ENCODE data around the gene SZRD1. TPM values are rescaled to one million over a fixed set of nuclear protein-coding genes. Genes with fewer than 3 reads are reported as not detected.
"Not testable (repeated sequence)": the region's sequence is repeated elsewhere in the genome, so short reads cannot be mapped to it uniquely, and the experiment has no call there.

Gene SZRD1
- total RNA-seq, 2 experiments from 2014 or later = 204 to 214 TPM

DNA sequence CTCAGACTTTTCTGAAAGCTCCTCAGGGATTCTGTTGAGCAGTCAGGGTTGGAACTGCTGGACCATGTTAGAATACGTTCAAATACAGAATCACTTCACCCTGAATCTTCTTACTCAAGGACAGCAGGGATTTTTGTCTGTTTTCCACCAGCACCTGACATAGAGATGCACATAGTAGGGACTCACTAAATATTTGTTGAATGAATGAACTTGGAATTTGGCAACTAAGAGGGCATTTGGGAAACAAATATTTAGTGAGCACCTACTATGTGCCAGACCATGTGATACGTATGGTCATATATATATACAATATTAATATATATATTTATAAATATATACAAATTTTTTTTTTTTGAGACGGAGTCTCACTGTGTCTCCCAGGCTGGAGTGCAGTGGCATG, 10.2 kb upstream of the SZRD1 start:
- CTCF ChIA-PET = no interaction called here

DNA sequence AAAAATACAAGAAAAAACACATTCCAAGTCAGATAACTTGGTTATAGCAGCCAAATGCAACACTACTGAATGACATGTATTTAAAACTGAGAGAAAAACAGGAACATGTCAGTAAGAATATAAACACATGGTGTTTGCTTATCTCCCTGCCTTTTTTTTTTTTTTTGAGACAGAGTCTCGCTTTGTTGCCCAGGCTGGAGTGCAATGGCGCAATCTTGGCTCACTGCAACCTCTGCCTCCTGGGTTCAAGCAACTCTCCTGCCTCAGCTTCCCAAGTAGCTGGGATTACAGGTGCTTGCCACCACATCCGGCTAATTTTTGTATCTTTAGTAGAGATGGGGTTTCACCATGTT, 1.9 kb upstream of the SZRD1 start:
- POLR2A ChIA-PET = not testable (repeated sequence)

More for the DNA sequence above, 10.2 kb upstream of the SZRD1 start:
- POLR2A ChIA-PET = no interaction called here

DNA sequence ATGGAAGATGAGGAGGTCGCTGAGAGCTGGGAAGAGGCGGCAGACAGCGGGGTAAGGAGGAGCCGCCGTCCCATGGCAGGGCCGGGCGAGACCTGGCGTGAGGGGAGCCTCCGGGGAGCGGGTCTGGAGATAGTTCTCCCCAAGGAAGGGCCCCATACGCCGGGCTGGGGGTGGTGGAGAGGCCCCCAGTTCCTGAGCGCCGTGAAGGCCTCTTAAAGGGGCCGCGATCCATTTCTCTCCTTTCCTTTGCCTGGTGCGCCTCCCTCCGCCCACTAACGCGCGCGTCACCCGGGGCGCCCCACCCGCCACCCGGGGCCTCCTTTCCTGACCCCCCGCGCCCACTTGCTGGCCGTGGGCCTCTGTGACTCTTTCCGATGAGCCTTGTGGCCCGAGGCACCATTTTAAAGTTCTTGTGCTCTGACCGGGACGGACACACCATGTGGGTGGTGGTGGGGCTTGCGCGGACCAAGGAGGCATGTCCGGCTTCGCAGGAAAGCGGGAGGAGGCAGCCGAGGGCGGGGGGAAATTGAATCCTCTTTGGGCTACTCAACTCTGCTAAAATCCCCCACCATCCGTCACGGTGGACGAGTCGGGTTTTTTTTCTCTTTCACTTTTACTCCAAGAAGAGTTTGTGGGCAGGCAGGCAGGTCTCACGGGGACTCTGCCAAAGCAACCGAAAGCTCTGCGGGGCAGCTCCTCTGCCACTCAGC, 371 bp downstream of the SZRD1 start:
- POLR2A ChIA-PET = interaction anchor here (0.7 to 1.0 kb wide), 4 partner anchors 15 to 124 kb away, joined by 3 to 4 read pairs (median 3); partner anchors contain the start of gene FBXO42
- CTCF ChIA-PET = interaction anchor here (1.4 to 1.5 kb wide), 2 partner anchors 15 to 83 kb away, joined by 3 to 4 read pairs; partner anchors contain the start of gene FBXO42

More for the DNA sequence above, 1.9 kb upstream of the SZRD1 start:
- CTCF ChIA-PET = interaction anchor here (0.7 to 2.0 kb wide), 2 partner anchors 13 to 287 kb away, joined by 3 to 9 read pairs; partner anchors contain the start of gene FBXO42

DNA sequence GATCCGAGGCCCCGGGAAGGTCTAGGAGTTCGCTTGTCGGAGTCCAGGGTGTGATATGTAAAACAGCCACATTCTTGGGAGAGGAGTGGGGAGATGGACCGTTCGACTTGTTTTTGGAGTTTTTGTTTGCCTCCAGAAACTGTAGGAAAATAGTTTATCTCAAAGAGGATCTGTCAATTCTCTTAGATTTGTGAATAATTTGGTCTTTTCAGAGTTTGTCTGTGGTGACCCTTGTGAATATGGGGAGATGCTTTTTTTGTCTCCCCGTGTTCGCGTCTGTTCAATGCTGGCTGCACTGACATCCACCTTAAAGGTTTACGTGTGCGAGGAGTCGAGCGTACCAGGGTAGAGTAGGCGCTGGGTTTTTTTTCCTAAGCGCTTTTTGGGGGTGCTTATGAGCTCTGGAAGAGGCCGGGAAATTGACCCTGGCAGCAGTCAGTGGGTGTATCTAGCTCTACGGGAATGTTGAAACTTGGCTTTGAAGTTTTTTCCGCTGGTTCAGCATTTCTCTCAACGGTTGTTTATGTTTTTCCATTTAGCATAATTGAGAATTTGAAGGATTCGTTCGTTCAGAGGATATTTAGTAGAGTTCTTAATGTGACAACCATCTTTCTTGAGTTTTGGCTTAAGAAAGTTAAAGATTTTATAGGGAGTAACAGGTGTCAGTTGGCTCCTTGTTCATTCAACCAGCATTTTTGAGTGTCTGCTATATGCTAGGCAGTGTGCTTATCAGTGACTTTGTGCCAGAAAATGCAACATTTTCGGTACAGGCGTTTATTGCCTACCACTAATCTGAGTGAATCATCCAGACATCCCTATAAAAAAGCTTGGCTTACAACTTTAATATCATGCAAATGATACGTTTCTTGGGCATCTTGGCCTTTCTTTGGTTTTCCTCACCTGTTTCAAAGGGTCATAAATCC, 1.2 kb downstream of the SZRD1 start:
- ChIA-PET CTCF (interaction anchor here (1.4 to 1.5 kb wide), 2 partner anchors 16 to 82 kb away, joined by 3 to 4 read pairs; partner anchors contain the start of gene FBXO42), POLR2A (interaction anchor here (0.7 to 1.0 kb wide), 4 partner anchors 16 to 123 kb away, joined by 3 to 4 read pairs (median 3); partner anchors contain the start of gene FBXO42)

DNA sequence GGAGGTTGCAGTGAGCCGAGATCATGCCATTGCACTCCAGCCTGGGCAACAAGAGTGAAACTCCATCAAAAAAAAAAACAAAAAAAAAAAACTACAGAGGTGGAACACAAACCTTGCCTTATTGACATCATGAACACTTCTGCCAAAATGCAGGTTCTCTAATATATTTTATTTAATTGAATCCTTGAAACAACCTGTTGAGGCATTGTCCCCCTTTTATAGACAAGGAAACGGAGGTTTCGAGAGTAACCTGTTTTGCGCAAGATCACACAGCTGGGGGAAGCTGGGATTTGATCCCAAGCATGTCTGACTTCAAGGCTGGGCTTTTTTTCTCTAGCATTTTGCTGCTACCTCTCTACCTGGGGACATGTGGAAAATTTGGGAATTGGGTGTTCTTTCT, 2.8 kb downstream of the SZRD1 start:
- ChIA-PET CTCF (interaction anchor here (0.7 to 1.4 kb wide), 3 partner anchors 10 to 100 kb away, joined by 3 to 4 read pairs (median 3); partner anchors contain the start of gene NECAP2), POLR2A (no interaction called here)

DNA sequence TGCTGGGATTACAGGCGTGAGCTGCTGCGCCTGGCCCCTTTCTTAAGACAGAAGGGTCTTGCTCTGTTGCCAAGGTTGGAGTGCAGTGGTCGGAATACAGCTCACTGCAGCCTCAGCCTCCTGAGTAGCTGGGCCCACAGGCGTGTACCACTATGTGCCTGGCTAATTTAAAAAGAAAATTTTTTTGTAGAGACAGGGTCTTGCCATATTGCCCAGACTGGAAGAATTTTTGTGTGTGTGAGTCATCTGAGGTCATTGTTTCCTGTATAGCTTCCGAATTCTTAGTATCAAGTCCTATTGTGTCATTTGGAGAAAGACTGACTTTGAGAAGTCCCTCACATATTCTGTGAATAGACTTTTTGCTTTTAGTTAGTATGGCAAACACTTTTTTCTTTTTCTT, 4.7 kb downstream of the SZRD1 start:
- ChIA-PET CTCF (interaction anchor here (1.0 to 1.5 kb wide), 2 partner anchors 9 to 68 kb away, joined by 3 to 4 read pairs; no protein-coding TSS in a partner anchor), POLR2A (interaction anchor here (0.6 to 0.7 kb wide), 2 partner anchors 25 to 28 kb away, joined by 3 read pairs; no protein-coding TSS in a partner anchor)

DNA sequence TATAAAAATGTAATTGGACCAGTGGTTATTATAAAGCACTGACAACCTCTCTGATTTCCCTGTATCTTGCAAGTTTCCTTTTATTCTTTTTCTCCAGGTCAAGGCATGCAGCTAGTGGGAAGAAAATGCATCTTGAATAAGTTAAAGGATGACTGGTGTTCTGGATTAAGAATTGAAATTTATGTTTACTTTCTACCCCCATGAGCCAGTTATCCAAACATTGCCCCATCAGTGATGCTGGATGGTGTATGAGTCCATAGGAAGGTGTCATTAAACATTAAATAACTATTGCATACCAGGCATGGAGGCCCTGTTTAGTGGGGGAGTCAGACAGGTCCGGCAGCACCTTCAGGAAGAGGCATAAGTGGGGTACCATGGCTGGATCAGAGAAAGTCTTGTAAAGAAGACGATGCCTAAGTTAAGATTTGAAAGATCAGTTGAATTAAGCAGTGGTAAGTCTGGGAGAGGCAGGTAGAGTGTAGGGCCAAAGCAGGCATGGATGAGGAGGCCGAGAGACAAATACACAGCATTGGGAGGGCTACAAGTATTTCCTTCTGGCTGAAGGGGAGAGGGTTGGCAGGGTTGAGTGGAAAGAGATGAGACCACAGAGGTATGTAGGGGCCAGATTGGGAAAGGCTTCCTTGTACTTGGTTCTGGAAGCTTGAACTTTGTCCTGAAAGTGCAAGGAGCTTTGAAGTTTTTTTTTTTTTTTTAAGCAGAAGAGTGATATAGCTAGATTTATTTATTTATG, 5.7 kb downstream of the SZRD1 start:
- CTCF ChIA-PET = interaction anchor here (1.0 to 1.5 kb wide), 2 partner anchors 10 to 67 kb away, joined by 3 to 4 read pairs; no protein-coding TSS in a partner anchor
- POLR2A ChIA-PET = interaction anchor here (0.7 kb wide), 1 partner anchor 14 kb away, joined by 4 read pairs; no protein-coding TSS in a partner anchor

DNA sequence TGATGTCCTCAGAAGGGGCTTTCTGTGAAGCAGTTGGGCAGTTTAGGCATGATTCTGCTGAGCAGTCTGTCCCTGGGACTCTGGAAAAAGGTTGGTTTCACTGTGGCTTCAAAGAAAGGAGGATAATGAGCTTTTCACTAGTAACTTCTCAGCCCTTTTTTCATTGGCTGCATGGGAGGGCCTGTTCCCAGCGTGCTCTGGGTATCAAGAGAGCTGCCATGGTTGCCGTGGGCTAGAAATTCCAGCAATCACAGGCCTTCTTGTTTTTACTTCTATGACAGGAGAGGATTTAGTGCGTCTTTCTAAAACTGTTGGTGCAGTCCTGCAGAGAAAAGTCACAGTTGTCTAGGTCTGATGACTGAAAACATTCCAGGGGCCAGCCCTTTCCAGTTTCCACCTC, 7.2 kb downstream of the SZRD1 start:
- ChIA-PET CTCF (interaction anchor here (1.8 kb wide), 1 partner anchor 11 kb away, joined by 4 read pairs; no protein-coding TSS in a partner anchor), POLR2A (no interaction called here)

DNA sequence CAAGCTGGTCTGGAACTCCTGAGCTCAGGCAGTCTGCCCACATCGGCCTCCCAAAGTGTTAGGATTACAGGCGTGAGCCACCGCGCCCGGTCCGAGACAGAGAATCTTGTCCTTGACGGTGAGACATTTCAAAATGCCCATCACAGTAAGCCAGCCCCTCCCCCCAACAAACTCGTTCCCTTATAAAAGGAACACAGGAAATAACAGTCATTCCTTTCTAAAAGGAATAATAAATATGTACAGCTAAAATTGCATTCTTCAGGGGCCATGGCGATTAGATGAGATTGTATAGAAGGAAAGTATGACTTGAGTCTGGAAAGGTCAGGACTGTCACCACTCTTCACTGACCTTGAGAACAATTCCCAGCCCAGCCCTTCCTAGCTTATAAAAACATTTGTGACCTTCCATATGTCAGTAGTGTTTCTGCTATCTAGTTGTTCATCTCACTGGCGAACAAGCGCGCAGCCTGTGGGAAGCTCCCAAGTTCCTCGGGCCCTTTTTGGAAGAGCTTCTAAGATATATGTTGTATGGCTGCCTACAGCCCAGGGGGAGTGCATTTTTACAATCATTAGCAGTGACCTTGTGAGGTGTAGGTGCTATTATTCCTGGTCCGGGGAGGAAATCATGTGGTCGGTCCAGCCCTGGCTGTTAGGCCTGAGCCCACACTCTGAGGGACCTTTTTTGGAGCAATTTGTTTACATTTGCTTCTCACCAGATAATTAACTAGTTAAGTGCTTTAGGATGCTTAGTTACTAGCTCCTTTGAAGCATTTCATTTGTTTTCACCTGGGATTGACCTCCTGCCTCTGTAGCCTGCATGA, 8.7 kb downstream of the SZRD1 start:
- ChIA-PET CTCF (interaction anchor here (0.6 to 1.8 kb wide), 3 partner anchors 12 to 328 kb away, joined by 3 to 4 read pairs (median 4); no protein-coding TSS in a partner anchor), POLR2A (interaction anchor here (0.6 kb wide), 1 partner anchor 9 kb away, joined by 3 read pairs; no protein-coding TSS in a partner anchor)

DNA sequence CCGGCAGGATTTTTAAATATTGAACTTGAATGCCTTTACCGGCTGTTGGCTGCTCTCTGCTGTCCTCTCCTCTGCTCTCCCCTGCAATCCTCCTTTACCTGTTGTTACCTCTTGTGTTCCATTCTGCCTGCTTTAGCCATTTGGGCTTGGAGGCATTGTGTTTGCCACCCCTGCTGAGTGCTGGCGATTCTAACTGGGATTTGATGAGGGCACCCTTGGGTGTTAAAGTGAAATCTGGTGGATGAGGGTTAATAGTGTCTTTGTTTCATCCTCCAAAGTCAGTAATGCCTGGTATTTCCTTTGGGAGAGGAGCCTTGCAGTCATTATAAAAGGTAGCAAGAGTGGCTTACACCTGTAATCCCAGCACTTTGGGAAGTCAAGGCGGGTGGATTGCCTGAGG, 9.9 kb downstream of the SZRD1 start:
- ChIA-PET POLR2A (no interaction called here), CTCF (interaction anchor here (0.7 kb wide), 1 partner anchor 9 kb away, joined by 3 read pairs; no protein-coding TSS in a partner anchor)

DNA sequence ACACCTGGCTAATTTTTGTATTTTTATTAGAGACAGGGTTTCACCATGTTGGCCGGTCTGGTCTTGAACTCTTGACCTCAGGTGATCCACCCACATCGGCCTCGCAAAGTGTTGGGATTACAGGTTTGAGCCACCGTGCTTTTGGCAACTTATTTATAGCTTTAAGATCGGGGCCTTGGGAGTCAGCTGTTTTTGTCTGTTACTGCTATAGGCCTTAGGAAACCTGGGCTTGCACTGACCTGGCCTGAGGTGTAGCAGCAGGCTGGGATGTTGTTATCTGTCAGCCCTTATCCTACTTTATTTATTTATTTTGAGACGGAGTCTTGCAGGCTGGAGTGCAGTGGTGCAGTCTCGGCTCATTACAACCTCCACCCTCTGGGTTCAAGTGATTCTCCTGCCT, 11.4 kb downstream of the SZRD1 start:
- POLR2A ChIA-PET = interaction anchor here (0.7 kb wide), 1 partner anchor 51 kb away, joined by 4 read pairs; no protein-coding TSS in a partner anchor

DNA sequence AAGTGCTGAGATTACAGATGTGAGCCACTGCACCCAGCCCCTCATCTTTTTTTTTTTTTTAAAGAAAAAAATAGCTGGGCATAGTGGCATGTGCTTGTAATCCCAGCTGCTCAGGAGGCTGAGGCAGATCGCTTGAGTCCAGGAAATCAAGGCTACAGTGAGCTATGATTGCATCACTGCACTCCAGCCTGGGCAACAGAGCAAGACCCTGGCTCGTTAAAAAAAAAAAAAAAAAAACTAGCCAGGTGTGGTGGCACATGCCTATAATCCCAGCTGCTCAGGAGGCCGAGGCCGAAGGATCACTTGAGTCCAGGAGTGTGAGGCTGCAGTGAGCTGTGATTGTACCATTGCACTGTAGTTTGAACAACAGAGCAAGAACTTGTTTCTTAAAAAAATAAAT, 13.8 kb downstream of the SZRD1 start:
- CTCF ChIA-PET = interaction anchor here (0.7 kb wide), 1 partner anchor 367 kb away, joined by 3 read pairs; no protein-coding TSS in a partner anchor
- POLR2A ChIA-PET = interaction anchor here (0.6 kb wide), 1 partner anchor 13 kb away, joined by 5 read pairs; no protein-coding TSS in a partner anchor

More for the DNA sequence above, 11.4 kb downstream of the SZRD1 start:
- CTCF ChIA-PET = no interaction called here

DNA sequence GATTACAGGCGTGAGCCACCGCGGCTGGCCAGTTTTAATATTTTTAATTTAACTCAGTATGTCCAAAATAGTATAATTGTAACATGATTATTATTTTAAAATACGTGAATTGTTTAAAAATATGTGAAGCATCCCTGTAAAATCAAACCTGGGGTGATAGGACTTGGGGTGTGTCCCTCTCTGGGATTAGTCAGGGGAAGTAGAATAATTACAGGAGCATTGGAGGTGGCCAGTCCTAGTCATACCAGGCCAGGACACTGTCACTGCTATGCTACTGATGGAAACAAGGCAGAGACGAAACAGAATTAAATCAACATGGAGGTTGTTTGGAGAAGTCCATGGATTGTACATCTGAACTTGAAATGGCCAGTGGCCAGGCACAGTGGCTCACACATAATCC, 16.8 kb downstream of the SZRD1 start:
- POLR2A ChIA-PET = no interaction called here
- CTCF ChIA-PET = no interaction called here

DNA sequence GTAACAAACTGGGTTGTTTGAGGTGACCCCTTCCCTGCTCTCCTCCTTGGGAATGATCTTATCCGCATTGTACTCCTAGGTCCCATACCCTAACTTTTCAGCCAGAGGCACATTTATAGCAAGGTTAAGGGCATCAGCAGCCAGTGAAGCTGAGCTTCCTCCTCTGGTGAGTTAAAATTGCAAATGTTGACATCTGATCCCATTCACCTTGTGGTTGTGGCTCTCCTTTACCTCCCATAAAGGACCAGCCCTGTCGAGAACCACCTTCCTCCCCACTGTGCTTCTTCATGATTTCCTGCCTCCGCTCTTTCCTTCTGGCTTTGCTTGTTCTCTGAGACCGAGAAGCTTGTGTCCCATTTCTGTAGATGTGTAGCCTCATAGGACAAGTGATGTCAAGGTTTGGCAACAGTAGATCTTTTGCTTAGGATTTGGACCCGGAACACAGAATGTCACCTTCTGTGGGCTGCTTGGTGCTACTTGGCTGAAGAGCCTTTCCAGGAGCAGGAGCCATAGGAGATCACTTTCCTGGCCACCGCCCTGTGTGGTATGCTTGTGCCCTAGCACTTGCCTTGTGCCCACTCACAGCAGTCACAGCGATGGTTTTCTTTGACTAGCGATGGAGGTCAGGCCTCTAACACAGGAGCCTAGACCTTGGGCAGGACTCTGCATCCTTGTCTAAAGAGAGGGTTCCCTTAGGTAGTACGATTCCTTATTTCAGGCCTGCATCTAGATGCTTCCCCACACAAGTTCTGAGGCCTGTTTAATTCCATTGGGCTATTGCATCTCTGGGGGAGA, 18.8 kb downstream of the SZRD1 start:
- ChIA-PET CTCF (interaction anchor here (0.6 kb wide), 1 partner anchor 9 kb away, joined by 3 read pairs; no protein-coding TSS in a partner anchor), POLR2A (no interaction called here)

DNA sequence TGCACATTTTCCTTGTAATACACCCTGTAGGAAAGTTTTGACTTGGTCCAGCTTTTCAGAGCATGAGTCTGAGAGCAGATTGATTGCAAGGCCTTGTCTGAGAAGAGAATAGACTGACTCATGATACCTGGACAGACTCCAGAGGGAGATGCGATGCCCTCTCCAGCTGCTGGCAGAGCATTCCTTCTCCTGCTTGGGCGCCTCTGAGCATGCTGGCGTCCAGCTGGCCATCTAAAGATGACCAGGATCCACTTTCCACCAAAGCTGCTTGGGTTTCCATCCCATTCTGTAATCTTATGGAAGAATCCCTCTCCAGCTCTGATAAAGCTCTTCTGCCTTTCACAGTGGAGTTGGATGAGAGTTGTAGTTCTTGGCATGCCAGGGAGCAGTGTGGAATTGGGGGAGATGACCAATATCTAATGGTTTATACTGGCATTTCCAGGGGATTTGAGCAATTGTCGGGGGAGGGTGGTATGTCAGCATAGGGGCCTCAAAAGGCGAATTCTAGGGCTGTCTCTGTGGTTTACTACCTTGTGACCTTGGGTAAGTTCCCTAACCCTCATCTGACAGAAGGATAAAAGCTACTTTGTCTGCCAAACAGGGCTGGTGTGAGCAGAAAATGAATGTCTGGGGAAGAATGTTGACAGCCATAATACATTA, 19.5 kb downstream of the SZRD1 start:
- ChIA-PET CTCF (interaction anchor here (0.6 to 1.9 kb wide), 2 partner anchors 10 to 11 kb away, joined by 3 to 4 read pairs; no protein-coding TSS in a partner anchor), POLR2A (interaction anchor here (0.5 kb wide), 1 partner anchor 13 kb away, joined by 4 read pairs; no protein-coding TSS in a partner anchor)
